Measurements from ENCODE around the gene MC3R.
"Not testable (repeated sequence)": the region's sequence is repeated elsewhere in the genome, so short reads cannot be mapped to it uniquely, and the experiment has no call there.

Gene MC3R

GRCh38 chr20:56247954-56248782, at the start of gene MC3R:
Gene MC3R, plus strand, starts transcription at chr20:56248732. Its CDS starts 112 bp downstream, at chr20:56248844.
- DNase-seq (ENCODE audit: extremely low spot score, insufficient read length, low read depth) (peak; percentile 14), FAIRE-seq (peak; percentile 67)

GRCh38 chr20:56200456-56200855, 48.1 kb upstream of the MC3R start:
- DNase-seq (ENCODE audit: extremely low spot score, insufficient read length, low read depth): no peak
- no peak for FAIRE-seq

- no peak for FAIRE-seq
- DNase-seq (ENCODE audit: extremely low spot score, insufficient read length, low read depth): no peak
Measured at GRCh38 chr20:56202493-56203077, 45.9 kb upstream of the MC3R start.

- DNase-seq (ENCODE audit: extremely low spot score, insufficient read length, low read depth) (no peak), FAIRE-seq (no peak)
Measured at GRCh38 chr20:56204206-56204605, 44.3 kb upstream of the MC3R start.

- FAIRE-seq: no peak
- DNase-seq (ENCODE audit: extremely low spot score, insufficient read length, low read depth): no peak
Measured at GRCh38 chr20:56205346-56205745, 43.2 kb upstream of the MC3R start.

GRCh38 chr20:56207656-56208055, 40.9 kb upstream of the MC3R start:
- no peak for DNase-seq (ENCODE audit: extremely low spot score, insufficient read length, low read depth)
- no peak for FAIRE-seq

GRCh38 chr20:56208121-56208520, 40.4 kb upstream of the MC3R start:
- FAIRE-seq (no peak), DNase-seq (ENCODE audit: extremely low spot score, insufficient read length, low read depth) (no peak)

GRCh38 chr20:56211051-56211450, 37.5 kb upstream of the MC3R start:
- FAIRE-seq: no peak
- DNase-seq (ENCODE audit: extremely low spot score, insufficient read length, low read depth): no peak

- DNase-seq (ENCODE audit: extremely low spot score, insufficient read length, low read depth) (no peak), FAIRE-seq (no peak)
Measured at GRCh38 chr20:56212091-56212490, 36.4 kb upstream of the MC3R start.

- FAIRE-seq: no peak
Measured at GRCh38 chr20:56213321-56213720, 35.2 kb upstream of the MC3R start.

GRCh38 chr20:56215115-56215514, 33.4 kb upstream of the MC3R start:
- no peak for DNase-seq (ENCODE audit: extremely low spot score, insufficient read length, low read depth)
- FAIRE-seq: no peak

More at GRCh38 chr20:56213321-56213720, 35.2 kb upstream of the MC3R start:
- no peak for DNase-seq (ENCODE audit: extremely low spot score, insufficient read length, low read depth)

GRCh38 chr20:56217829-56218228, 30.7 kb upstream of the MC3R start:
- DNase-seq (ENCODE audit: extremely low spot score, insufficient read length, low read depth): no peak
- no peak for FAIRE-seq

- FAIRE-seq: not testable (repeated sequence)
Measured at GRCh38 chr20:56221186-56221585, 27.3 kb upstream of the MC3R start.

GRCh38 chr20:56222201-56222600, 26.3 kb upstream of the MC3R start:
- no peak for FAIRE-seq

More at GRCh38 chr20:56221186-56221585, 27.3 kb upstream of the MC3R start:
- not testable (repeated sequence) for DNase-seq (ENCODE audit: extremely low spot score, insufficient read length, low read depth)

GRCh38 chr20:56222945-56223344, 25.6 kb upstream of the MC3R start:
- no peak for DNase-seq (ENCODE audit: extremely low spot score, insufficient read length, low read depth)
- no peak for FAIRE-seq

More at GRCh38 chr20:56222201-56222600, 26.3 kb upstream of the MC3R start:
- no peak for DNase-seq (ENCODE audit: extremely low spot score, insufficient read length, low read depth)

- FAIRE-seq (no peak), DNase-seq (ENCODE audit: extremely low spot score, insufficient read length, low read depth) (no peak)
Measured at GRCh38 chr20:56223352-56223751, 25.2 kb upstream of the MC3R start.

GRCh38 chr20:56228021-56228420, 20.5 kb upstream of the MC3R start:
- FAIRE-seq (no peak), DNase-seq (ENCODE audit: extremely low spot score, insufficient read length, low read depth) (no peak)

- no peak for FAIRE-seq
- DNase-seq (ENCODE audit: extremely low spot score, insufficient read length, low read depth): no peak
Measured at GRCh38 chr20:56229812-56230211, 18.7 kb upstream of the MC3R start.

GRCh38 chr20:56234110-56234509, 14.4 kb upstream of the MC3R start:
- FAIRE-seq (no peak), DNase-seq (ENCODE audit: extremely low spot score, insufficient read length, low read depth) (no peak)

- no peak for FAIRE-seq
Measured at GRCh38 chr20:56237335-56237734, 11.2 kb upstream of the MC3R start.

GRCh38 chr20:56244259-56244658, 4.3 kb upstream of the MC3R start:
- FAIRE-seq (no peak), DNase-seq (ENCODE audit: extremely low spot score, insufficient read length, low read depth) (no peak)

More at GRCh38 chr20:56237335-56237734, 11.2 kb upstream of the MC3R start:
- no peak for DNase-seq (ENCODE audit: extremely low spot score, insufficient read length, low read depth)
